K562 (cell line): ENCODE results near the gene FCGR2B.

Experiments
- ARID1B ChIP-seq: fragments of 450-650 bp; IDR thresholded peaks from 2 replicates; pipeline ENCODE4 v1.6.1; 2016; ENCODE audit warnings: antibody characterized with exemption, mild to moderate bottlenecking, inconsistent platforms
- CTCF ChIP-seq, 3 experiments: IDR thresholded peaks in 2 of 3; conservative IDR thresholded peaks in 1 of 3; 2 replicates each; pipeline ENCODE4 v1.5.1; 2011 to 2012; ENCODE audit warnings: low read length in 3 of 3, mild to moderate bottlenecking in 3 of 3, control low read depth in 2 of 3, improper control_type of control experiment in 1 of 3, inconsistent platforms in 1 of 3, low read depth in 1 of 3, mixed read lengths in 1 of 3, moderate library complexity in 1 of 3; ENCODE audit not compliant: insufficient read depth in 2 of 3
- E2F6 ChIP-seq, 2 experiments: IDR thresholded peaks; 2 replicates each; pipeline ENCODE4 v1.6.1; 2011; ENCODE audit warnings: borderline replicate concordance in 1 of 2, control low read depth in 1 of 2, low read depth in 1 of 2, low read length in 1 of 2, mild to moderate bottlenecking in 1 of 2, mixed read lengths in 1 of 2, moderate library complexity in 1 of 2; ENCODE audit not compliant: insufficient read depth in 1 of 2, insufficient read length in 1 of 2, poor library complexity in 1 of 2, severe bottlenecking in 1 of 2; ENCODE audit errors: extremely low read depth in 1 of 2
- PML ChIP-seq: IDR thresholded peaks from 2 replicates; pipeline ENCODE4 v1.6.1; 2012; ENCODE audit warnings: low read length, inconsistent platforms
- POLR2A ChIP-seq: fragments of 450-650 bp; conservative IDR thresholded peaks from 2 replicates; pipeline ENCODE4 v1.6.1; 2016
- SIN3A ChIP-seq, 2 experiments: fragments of 150-350 bp in 1 of 2; IDR thresholded peaks; 2 replicates each; pipeline ENCODE4 v1.6.1; 2011 to 2016; ENCODE audit warnings: borderline replicate concordance in 2 of 2, low read depth in 2 of 2, low read length in 2 of 2, mild to moderate bottlenecking in 2 of 2, moderate library complexity in 2 of 2; ENCODE audit not compliant: control insufficient read depth in 1 of 2
- SLC30A9 ChIP-seq: fragments of 250-450 bp; sonication (Bioruptor Pico); IDR thresholded peaks from 2 replicates; pipeline ENCODE4 v1.8.0; 2022; ENCODE audit warnings: mild to moderate bottlenecking, moderate library complexity
- TEAD2 ChIP-seq: fragments of 450-650 bp; IDR thresholded peaks from 2 replicates; pipeline ENCODE4 v1.6.1; 2016; ENCODE audit warnings: missing genetic modification characterization, control low read depth, missing compliant biosample characterization
- ZNF134 ChIP-seq: fragments of 250-450 bp; sonication (Bioruptor Pico); conservative IDR thresholded peaks from 2 replicates; pipeline ENCODE4 v1.4.0; 2020
- ZNF274 ChIP-seq: IDR thresholded peaks from 2 replicates; pipeline ENCODE4 v1.6.1; 2011; ENCODE audit warnings: low read depth, mild to moderate bottlenecking, low read length, moderate library complexity, borderline replicate concordance
- ZNF778 ChIP-seq: fragments of 450-650 bp; formaldehyde crosslinking; IDR thresholded peaks from 2 replicates; pipeline ENCODE4 v1.4.0; 2020; ENCODE audit warnings: mild to moderate bottlenecking, moderate library complexity
- ZZZ3 ChIP-seq: fragments of 450-650 bp; IDR thresholded peaks from 2 replicates; pipeline ENCODE4 v1.6.1; 2016; ENCODE audit warnings: antibody characterized with exemption, mild to moderate bottlenecking, moderate library complexity
- TF ChIP-seq, protein P1 (sequence below), 2 experiments: fragments of 450-650 bp; formaldehyde crosslinking in 1 of 2; IDR thresholded peaks; 2 replicates each; pipeline versions ENCODE4 v1.4.0 to v1.6.1; 2014 to 2020; ENCODE audit warnings: mild to moderate bottlenecking in 2 of 2, borderline replicate concordance in 1 of 2, low read depth in 1 of 2

GRCh38 chr1:161706113-161706481 is 43.2 kb downstream of the FCGR2B start:
- TF ChIP-seq PML (no peak), POLR2A (no peak), TEAD2 (tag) (no peak), CTCF (IDR thresholded peaks at IDR 0.05 in 2 of 3, conservative IDR thresholded peaks at IDR 0.05 in 1 of 3; ENCODE audit: insufficient read depth in 2 of 3, low read depth in 1 of 3, low read length in 3 of 3) (no peak), SLC30A9 (no peak), E2F6 (IDR thresholded peaks at IDR 0.05; ENCODE audit: borderline replicate concordance in 1 of 2, extremely low read depth in 1 of 2, insufficient read depth in 1 of 2, insufficient read length in 1 of 2, low read depth in 1 of 2, low read length in 1 of 2, poor library complexity in 1 of 2, severe bottlenecking in 1 of 2) (no peak), ARID1B (no peak), ZZZ3 (no peak), ZNF134 (no peak), ZNF274 (no peak), SIN3A (IDR thresholded peaks at IDR 0.05; ENCODE audit: borderline replicate concordance in 2 of 2, control insufficient read depth in 1 of 2, low read depth in 2 of 2, low read length in 2 of 2) (no peak), ZNF778 (CRISPR knock-in tag) (no peak)
- TF ChIP-seq, protein P1, sequence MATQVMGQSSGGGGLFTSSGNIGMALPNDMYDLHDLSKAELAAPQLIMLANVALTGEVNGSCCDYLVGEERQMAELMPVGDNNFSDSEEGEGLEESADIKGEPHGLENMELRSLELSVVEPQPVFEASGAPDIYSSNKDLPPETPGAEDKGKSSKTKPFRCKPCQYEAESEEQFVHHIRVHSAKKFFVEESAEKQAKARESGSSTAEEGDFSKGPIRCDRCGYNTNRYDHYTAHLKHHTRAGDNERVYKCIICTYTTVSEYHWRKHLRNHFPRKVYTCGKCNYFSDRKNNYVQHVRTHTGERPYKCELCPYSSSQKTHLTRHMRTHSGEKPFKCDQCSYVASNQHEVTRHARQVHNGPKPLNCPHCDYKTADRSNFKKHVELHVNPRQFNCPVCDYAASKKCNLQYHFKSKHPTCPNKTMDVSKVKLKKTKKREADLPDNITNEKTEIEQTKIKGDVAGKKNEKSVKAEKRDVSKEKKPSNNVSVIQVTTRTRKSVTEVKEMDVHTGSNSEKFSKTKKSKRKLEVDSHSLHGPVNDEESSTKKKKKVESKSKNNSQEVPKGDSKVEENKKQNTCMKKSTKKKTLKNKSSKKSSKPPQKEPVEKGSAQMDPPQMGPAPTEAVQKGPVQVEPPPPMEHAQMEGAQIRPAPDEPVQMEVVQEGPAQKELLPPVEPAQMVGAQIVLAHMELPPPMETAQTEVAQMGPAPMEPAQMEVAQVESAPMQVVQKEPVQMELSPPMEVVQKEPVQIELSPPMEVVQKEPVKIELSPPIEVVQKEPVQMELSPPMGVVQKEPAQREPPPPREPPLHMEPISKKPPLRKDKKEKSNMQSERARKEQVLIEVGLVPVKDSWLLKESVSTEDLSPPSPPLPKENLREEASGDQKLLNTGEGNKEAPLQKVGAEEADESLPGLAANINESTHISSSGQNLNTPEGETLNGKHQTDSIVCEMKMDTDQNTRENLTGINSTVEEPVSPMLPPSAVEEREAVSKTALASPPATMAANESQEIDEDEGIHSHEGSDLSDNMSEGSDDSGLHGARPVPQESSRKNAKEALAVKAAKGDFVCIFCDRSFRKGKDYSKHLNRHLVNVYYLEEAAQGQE (IDR thresholded peaks at IDR 0.05; ENCODE audit: borderline replicate concordance), result no peak
- TF ChIP-seq, protein P1 (CRISPR knock-in tag; IDR thresholded peaks at IDR 0.05; ENCODE audit: low read depth), result no peak
